Measurements from ENCODE around the gene CHAT. TPM values are rescaled to one million over a fixed set of nuclear protein-coding genes. Genes with fewer than 3 reads are reported as not detected.

The CHAT gene
- total RNA-seq, 4 donors from 2014 or later, result not detected

DNA sequence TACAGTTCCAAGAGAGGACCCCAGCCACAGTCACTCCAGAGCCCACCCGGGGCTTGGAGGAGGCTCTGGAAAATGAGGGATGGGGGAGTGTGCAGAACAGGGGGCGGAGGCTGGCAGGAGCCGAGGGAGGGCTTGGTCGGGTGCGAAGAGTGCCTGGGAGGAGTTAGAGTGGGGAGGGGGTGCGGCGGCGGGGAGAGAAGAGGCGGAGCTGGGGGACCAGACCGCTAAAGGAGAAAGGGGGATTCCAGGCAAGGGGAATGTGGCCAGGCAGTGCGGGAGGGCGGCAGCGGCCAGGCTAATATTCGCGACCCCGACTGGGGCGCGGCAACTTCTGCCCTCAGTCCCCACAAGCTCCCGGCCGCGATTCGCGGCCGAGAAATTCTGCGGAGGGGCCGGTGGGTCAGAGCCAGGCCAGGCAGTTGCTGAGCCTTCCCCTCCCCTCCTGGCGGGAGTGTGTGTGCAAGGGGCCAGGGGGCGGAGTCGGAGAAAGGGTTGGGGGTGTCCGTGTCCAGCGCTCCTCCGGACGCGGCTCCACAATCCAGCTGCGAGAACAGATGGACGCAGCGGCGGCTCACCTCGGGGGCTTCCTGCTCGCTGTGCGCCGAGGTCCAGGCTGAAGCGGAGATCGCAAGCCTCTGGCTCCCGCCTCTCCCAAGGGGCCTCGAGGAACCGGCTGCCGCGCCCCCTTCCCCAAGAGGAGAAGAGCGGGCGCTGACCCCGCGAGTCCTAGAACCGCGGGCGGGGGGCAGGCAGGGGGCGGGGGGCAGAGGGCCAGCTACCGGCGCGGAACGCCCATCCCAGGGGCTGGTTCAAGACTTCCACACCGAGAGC, 4.3 kb upstream of the CHAT start:
- peaks cover 0 to 5% (median 0%) of the 10 kb centered on the region in 4 donors for H3K9me3 ChIP-seq
- 1% methylated on average over 45 to 56 of the region's 62 CpGs for WGBS, 2 donors
- peak overlapping the region in 1 of 4 donors; percentile 19 for H3K4me3 ChIP-seq
- DNase-seq (ENCODE audit: low spot score in 2 of 2), result no peak
- TF ChIP-seq, protein P1, sequence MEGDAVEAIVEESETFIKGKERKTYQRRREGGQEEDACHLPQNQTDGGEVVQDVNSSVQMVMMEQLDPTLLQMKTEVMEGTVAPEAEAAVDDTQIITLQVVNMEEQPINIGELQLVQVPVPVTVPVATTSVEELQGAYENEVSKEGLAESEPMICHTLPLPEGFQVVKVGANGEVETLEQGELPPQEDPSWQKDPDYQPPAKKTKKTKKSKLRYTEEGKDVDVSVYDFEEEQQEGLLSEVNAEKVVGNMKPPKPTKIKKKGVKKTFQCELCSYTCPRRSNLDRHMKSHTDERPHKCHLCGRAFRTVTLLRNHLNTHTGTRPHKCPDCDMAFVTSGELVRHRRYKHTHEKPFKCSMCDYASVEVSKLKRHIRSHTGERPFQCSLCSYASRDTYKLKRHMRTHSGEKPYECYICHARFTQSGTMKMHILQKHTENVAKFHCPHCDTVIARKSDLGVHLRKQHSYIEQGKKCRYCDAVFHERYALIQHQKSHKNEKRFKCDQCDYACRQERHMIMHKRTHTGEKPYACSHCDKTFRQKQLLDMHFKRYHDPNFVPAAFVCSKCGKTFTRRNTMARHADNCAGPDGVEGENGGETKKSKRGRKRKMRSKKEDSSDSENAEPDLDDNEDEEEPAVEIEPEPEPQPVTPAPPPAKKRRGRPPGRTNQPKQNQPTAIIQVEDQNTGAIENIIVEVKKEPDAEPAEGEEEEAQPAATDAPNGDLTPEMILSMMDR (IDR thresholded peaks at IDR 0.05), result no peak
- no peak for TF ChIP-seq EP300 (IDR thresholded peaks at IDR 0.05)
- no peak for TF ChIP-seq POLR2A (IDR thresholded peaks at IDR 0.05)
- no peaks in the 10 kb centered on the region for H3K36me3 ChIP-seq
- H3K27me3 ChIP-seq, result peaks cover 3 to 94% of the 10 kb centered on the region in 2 donors
- no peak overlapping the region for H3K27ac ChIP-seq
- peaks cover 0 to 63% (median 4%) of the 10 kb centered on the region in 4 donors for H3K4me1 ChIP-seq

- Histone ChIP-seq H3K4me1 (peaks cover 0 to 63% (median 4%) of the 10 kb centered on the region in 4 donors), H3K4me3 (peak within 1 kb of the TSS in 1 of 4 donors; percentile 19), H3K9me3 (peaks cover 0 to 3% (median 0%) of the 10 kb centered on the region in 4 donors), H3K27me3 (peaks cover 3 to 94% of the 10 kb centered on the region in 2 donors), H3K27ac (no peak within 1 kb of the TSS), H3K36me3 (no peaks in the 10 kb centered on the region)
- 1 to 2% methylated on average over 40 to 43 of the region's 43 CpGs for WGBS, 2 donors
- TF ChIP-seq EP300 (IDR thresholded peaks at IDR 0.05), result no peak
- TF ChIP-seq POLR2A (IDR thresholded peaks at IDR 0.05), result no peak
- DNase-seq (ENCODE audit: low spot score in 2 of 2), result no peak
Measured at GRCh38 chr10:49610114-49610457, 3.8 kb upstream of the CHAT start, which contains the start of gene SLC18A3. Gene SLC18A3, plus strand, starts transcription at chr10:49610310. Its CDS starts 431 bp downstream, at chr10:49610741.

DNA sequence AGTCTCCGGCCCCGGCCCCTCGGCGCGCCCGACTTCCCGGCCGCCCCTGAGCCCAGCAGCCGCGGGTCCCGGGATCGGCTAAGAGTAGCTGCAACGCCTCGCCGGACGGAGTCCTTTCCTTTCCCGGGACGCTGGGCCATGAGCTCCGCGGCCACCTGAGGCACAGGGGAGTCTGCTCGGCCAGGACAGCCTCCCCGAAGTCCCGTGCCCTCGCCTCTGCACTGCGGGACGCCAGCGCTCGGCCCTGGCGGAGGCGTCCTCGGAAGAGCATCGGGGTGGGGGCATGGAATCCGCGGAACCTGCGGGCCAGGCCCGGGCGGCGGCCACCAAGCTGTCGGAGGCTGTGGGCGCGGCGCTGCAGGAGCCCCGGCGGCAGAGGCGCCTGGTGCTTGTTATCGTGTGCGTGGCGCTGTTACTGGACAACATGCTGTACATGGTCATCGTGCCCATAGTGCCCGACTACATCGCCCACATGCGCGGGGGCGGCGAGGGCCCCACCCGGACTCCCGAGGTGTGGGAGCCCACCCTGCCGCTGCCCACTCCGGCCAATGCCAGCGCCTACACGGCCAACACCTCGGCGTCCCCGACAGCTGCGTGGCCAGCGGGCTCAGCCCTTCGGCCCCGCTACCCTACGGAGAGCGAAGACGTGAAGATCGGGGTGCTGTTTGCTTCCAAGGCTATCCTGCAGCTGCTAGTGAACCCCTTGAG, 3.2 kb upstream of the CHAT start:
- Histone ChIP-seq H3K4me3 (peak overlapping the region in 1 of 4 donors; percentile 19), H3K27me3 (peaks cover 3 to 94% of the 10 kb centered on the region in 2 donors)
- DNase-seq (ENCODE audit: low spot score in 2 of 2), result no peak

DNA sequence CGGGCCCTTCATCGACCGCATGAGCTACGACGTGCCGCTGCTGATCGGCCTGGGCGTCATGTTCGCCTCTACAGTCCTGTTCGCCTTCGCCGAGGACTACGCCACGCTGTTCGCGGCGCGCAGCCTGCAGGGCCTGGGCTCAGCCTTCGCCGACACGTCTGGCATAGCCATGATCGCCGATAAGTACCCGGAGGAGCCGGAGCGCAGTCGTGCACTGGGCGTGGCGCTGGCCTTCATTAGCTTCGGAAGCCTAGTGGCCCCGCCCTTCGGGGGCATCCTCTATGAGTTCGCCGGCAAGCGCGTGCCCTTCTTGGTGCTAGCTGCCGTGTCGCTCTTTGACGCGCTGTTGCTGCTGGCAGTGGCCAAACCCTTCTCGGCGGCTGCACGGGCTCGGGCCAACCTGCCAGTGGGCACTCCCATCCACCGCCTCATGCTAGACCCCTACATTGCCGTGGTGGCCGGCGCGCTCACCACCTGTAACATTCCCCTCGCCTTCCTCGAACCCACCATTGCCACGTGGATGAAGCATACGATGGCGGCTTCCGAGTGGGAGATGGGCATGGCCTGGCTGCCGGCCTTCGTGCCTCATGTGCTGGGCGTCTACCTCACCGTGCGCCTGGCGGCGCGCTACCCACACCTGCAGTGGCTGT, 2.5 kb upstream of the CHAT start:
- Histone ChIP-seq H3K36me3 (no peaks in the 10 kb centered on the region), H3K4me1 (peaks cover 0 to 63% (median 4%) of the 10 kb centered on the region in 4 donors), H3K4me3 (no peak overlapping the region), H3K9me3 (no peaks in the 10 kb centered on the region), H3K27ac (no peak overlapping the region), H3K27me3 (peaks cover 3 to 94% of the 10 kb centered on the region in 2 donors)
- DNase-seq (ENCODE audit: low spot score in 2 of 2), result no peak
- 2 to 20% methylated on average over 1 to 28 of the region's 63 CpGs for WGBS, 2 donors
- no peak for TF ChIP-seq POLR2A (IDR thresholded peaks at IDR 0.05)
- TF ChIP-seq EP300 (IDR thresholded peaks at IDR 0.05), result no peak
- TF ChIP-seq, protein P1 (IDR thresholded peaks at IDR 0.05), result no peak

More for the DNA sequence above, 3.2 kb upstream of the CHAT start:
- WGBS, 2 donors, result 2 to 3% methylated on average over 14 to 38 of the region's 72 CpGs
- no peaks in the 10 kb centered on the region for H3K9me3 ChIP-seq
- H3K27ac ChIP-seq, result no peak overlapping the region
- TF ChIP-seq, protein P1 (IDR thresholded peaks at IDR 0.05), result no peak
- TF ChIP-seq EP300 (IDR thresholded peaks at IDR 0.05) (no peak), POLR2A (IDR thresholded peaks at IDR 0.05) (no peak)
- H3K36me3 ChIP-seq, result no peaks in the 10 kb centered on the region
- H3K4me1 ChIP-seq, result peaks cover 0 to 63% (median 4%) of the 10 kb centered on the region in 4 donors

DNA sequence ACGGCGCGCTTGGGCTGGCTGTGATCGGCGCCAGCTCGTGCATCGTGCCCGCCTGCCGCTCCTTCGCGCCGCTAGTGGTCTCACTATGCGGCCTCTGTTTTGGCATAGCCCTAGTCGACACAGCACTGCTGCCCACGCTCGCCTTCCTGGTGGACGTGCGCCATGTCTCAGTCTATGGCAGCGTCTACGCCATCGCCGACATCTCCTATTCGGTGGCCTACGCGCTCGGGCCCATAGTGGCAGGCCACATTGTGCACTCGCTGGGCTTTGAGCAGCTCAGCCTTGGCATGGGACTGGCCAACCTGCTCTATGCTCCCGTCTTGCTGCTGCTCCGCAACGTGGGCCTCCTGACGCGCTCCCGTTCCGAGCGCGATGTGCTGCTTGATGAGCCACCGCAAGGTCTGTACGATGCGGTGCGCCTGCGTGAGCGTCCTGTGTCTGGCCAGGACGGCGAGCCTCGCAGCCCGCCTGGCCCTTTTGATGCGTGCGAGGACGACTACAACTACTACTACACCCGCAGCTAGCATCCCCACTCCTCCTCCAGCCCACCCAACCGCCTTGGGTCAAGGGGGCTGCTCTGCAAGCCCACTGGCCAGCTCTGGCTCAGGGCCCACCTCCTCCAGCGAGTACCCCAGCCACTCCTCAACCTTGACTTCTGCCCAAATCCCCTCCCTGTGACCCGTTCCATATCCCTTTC, 1.9 kb upstream of the CHAT start:
- Histone ChIP-seq H3K4me1 (peaks cover 0 to 61% (median 4%) of the 10 kb centered on the region in 4 donors), H3K4me3 (no peak overlapping the region), H3K27me3 (peaks cover 3 to 95% of the 10 kb centered on the region in 2 donors), H3K27ac (no peak overlapping the region), H3K9me3 (no peaks in the 10 kb centered on the region), H3K36me3 (no peaks in the 10 kb centered on the region)
- no peak for DNase-seq (ENCODE audit: low spot score in 2 of 2)
- WGBS, 2 donors, result 6 to 9% methylated on average over 33 to 40 of the region's 53 CpGs
- TF ChIP-seq POLR2A (IDR thresholded peaks at IDR 0.05), result no peak
- TF ChIP-seq, protein P1 (IDR thresholded peaks at IDR 0.05), result no peak
- TF ChIP-seq EP300 (IDR thresholded peaks at IDR 0.05), result no peak

Measured in tibial nerve (tissue), 4 donors.